HuH-7.5 (cell line): Measurements from ENCODE around the gene SCEL.
"Not testable (repeated sequence)": the region's sequence is repeated elsewhere in the genome, so short reads cannot be mapped to it uniquely, and the experiment has no call there.

Experiments
- DNase-seq: peaks from one replicate; pipeline ENCODE4 v3.0.0; 2011; ENCODE audit warnings: low spot score

The SCEL gene

DNA sequence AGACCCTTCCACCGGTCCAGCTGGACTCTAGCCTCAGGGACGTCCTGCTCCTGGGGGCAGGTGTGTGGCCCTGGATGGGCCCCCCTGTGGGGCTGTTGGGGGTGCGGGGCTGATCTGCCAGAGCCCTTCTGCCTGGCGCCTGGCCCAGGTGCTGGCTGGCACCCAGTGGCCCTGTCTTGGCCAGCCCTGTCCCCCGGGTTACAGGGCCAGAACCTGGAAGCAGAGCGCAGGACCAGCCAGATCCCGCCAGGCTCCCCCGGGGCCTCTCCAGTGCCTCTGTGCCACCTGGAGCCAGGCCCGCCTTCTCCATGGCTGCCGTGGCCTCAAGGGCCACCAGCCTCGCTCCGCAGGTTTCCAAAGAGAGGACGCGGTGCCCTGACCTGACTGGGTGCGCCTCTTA is 127.3 kb downstream of the SCEL start:
- DNase-seq, result not testable (repeated sequence)

DNA sequence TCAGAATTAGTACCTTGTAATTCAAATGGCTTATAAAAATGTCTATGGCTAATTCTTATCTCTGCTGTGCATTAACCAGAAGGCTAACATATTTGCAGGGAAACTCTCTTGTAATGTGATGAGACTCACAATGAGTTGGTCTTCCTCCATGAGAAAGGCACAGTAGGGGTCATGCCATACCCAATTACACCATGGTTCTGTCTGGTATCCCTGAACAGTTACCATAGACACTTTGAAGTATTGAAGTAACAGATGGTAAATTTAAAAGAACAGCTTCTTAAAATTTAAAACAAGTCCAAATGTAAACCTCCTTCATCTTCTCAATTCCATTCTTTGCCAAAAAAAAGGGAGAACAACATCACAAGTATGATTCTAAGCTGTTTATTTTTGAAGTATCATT is 139.3 kb downstream of the SCEL start:
- no peak for DNase-seq

DNA sequence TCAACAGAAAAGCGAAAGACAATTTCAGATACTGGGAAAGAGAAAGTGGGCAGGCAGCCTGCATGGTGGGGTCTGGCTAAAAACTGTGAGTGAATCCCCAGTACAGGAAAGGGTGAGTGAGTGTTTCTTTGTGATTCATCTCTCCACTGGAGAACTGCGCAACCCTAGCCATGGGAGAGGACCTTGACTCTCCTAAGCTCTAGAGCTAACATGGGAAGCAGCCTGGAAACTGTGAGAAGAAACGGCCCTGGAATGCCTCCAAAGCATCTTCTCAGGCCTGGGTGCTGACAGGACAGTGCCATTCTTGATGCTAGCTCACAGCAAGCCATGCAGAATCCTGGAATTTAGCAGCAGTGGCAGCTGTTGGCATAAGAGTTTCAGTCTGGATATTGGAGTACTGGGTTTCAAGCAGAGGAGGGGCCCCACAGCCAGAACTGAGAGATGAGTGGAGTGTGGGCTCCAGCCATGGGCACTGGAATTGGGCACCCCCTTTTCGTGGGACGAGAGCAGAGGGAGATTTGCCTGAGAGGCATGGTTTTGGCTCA is 143.3 kb downstream of the SCEL start:
- no peak for DNase-seq

DNA sequence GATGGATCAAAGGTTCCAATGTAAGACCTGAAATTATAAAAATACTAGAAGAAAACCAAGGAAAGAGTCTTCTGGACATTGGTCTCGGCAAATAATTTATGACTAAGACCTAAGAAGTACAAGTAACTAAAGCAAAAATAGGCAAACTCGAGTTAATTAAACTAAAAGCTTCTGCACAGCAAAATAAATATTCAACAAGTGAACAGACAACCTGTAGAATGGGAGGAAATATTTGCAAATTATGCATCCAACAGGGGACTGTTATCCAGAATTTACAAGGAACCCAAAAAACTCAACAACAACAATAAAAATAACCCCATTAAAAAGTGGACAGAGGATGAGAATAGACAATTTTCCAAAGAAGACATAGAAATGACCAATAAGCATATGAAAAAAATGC is 152.3 kb downstream of the SCEL start:
- DNase-seq, result no peak

DNA sequence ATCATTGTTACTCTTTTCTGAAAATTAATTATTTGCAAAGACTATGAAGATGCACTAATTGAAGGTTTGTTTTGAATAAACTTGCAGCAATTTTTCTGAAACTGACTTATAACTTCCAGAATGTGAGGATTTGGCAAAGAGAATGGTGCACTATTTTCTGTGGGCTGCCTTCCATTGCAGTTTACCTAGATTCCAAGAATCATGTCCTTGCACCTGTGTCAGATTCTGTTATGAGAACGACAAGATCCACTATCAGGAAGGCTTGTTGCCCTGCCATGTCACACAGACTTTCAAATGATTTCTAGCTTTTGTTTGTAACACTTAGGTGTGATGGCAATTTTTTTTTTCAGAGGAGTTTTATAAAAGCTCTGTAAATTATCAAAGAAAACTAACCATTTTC is 156.4 kb downstream of the SCEL start:
- DNase-seq, result no peak

DNA sequence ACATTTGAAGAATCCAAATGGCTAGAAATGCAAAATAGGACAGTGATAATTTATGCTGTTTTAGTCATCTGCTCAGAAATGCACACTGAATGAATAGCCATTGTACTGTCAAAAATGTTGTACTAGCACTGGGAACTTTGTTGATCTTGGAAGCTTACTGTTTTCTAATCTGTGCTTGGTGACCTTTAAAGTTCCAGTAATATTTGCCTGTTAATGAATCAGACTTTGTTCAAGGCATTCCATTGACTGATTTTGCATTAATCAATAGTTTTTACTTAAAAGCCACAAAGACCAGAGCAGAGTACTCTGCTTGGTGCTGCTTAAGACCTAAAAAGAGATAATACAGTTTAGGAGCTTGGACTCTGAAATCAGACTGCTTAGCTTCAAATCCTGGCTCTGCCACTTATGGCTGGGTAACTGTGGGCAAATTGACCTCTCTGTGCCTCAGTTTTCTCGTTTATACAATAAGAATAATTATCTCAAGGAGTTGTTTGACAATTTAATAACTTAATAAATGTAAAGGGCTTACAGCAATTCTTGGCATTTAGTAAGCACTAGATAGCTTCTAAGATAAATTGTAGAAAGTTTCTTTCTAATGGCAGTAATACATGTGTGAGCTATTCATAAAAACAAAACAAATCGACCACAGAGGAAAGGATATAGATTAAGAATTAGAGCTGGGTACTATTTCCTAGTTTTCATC is 157.4 kb downstream of the SCEL start:
- no peak for DNase-seq

DNA sequence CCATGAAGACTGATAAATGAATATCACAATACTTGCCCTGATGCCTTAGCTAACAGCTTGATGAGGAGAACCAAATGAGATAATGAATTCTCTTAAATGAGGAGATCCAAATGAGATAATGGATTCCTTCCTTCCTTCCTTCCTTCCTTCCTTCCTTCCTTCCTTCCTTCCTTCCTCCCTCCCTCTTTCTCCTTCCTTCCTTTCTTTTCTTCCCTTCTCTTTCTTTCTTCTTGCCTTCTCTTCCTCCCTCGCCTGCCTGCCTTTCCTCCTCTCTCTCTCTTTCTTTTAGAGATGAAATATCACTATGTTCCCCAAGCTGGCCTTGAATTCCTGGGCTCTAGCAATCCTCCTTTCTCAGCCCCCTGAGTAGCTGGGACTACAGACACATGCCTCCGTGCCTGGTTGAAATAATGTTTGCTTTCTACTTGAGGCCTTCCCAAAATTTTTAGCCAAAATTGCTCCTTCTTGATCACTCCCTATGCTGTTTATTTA is 158.0 kb downstream of the SCEL start:
- DNase-seq, result no peak
